Inflammatory macrophage (primary cell): ENCODE results near the gene SRSF6.
"Not testable (repeated sequence)": the region's sequence is repeated elsewhere in the genome, so short reads cannot be mapped to it uniquely, and the experiment has no call there.

Experiments
- DNase-seq, 2 donors: peaks; one replicate each; pipeline ENCODE4 v3.0.0-alpha.2; 2020 to 2022
- total RNA-seq, 18 experiments: gene quantifications; one replicate each; lab custom pipeline; 2026; ENCODE audit warnings: mixed read lengths in 6 of 18, inconsistent platforms in 2 of 18; lab: John Stamatoyannopoulos, UW

The SRSF6 gene
- total RNA-seq: 42.1 to 117 (median 75.6) reads per million in 18 experiments

GRCh38 chr20:43457640-43458421, at the start of gene SRSF6:
Gene SRSF6 (plus strand): TSS chr20:43457896. CDS start chr20:43458034, 138 bp downstream.
- DNase-seq: peak; percentile 92 to 95

DNA sequence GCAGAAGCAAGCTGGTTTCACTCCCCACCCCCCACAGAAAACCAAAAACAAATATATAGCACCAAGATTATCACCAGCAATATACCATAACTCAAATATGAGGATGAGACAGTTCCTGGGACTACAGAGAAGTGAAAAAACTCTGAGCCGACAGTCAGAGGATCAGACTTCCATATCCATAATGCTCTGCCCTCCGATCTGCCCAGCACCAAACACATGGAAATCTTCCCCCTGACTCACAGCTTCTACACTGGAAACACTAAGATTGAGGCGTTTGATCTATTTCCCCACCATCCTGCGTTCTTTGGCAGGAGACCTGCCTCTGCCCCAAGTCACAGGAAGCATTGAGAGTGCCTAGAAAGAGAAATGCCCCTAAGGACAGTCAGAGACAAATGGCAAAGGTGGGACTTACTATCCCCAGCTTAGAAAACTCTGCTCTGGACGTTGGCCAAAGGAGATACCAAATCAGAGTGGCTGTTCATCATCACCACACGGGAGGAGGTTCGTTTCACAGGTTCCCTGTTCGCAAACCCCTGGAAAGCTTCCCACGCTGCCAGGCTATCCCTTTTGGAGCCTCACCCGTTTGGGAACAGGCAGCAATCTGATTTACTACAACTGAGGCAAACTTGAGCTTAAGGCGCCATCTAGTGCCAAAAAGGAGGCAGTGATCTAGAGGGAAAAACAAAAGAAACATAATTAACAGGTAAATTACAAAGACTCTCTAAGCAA, 48.7 kb upstream of the SRSF6 start:
- DNase-seq: peak; percentile 22 to 25

- no peak for DNase-seq
Measured at GRCh38 chr20:43409577-43409913, 48.2 kb upstream of the SRSF6 start.

DNA sequence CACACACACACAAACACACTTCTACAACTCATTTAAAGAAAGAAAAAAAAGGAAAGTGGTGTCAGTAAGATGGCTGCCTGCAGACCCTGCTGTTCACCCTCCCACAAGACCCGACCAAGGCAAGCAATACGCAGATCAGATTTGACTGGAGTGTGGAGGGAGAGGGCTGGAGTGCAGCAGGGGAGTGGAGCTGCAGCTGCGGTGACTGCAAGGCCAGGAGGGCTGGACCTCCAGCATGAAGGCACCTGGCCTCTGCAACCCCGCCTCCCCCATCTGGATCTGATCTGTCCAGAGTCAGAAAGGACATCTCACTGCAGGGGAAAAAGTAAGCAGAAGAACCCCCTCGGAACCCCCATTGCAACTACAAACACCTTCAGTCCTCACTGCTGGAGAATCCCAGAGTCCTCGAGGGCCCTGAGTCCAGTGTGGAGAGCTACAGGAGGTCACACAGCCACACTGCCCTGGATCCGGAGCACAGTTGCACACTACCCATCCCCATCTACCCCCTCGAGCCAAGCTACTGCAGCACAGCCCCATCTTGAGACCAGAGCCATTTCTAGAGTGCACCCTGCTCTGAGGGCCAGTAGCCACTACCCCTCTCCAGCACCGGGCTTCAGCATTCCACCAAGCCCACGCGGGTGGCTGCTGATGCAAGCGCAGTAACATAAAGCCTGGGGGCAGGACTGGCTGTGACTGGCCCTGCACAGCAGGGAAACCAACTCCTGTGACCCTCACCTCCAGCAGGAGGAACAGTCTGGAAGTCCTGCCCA, 41.9 kb upstream of the SRSF6 start:
- no peak for DNase-seq

DNA sequence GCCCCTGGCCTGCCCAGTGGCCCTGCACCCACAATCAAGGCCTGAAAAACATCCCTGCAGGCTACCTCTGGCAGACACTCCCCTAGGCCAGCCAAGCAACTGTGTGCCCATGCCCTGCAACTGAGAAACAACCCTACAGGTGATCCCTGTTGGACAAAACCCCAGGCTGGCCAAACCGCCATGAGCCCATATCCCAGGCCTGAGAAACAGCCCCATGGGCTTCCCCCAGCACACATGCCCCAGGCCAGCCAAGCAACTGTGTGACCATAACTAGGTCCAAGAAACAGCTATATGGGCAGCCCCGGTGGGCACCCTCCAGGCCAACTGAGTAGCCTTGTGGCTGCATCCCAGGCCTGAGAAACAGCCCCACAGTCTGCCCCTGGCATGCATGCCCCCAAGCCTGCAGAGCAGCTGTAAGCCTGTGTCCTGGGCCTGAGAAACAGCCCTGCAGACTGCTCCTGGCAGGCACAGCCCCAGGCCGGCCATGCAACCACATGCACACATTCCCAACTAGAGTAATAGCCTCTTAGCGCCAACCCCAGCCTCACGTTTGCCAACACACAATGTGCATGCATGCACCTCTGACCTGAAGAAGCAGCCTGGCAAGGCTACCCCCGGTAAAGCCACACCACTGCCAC, 41.0 kb upstream of the SRSF6 start:
- DNase-seq: no peak

GRCh38 chr20:43420192-43420591, 37.5 kb upstream of the SRSF6 start:
- no peak for DNase-seq

GRCh38 chr20:43420913-43421312, 36.8 kb upstream of the SRSF6 start:
- not testable (repeated sequence) for DNase-seq

GRCh38 chr20:43426172-43426571, 31.5 kb upstream of the SRSF6 start:
- no peak for DNase-seq

GRCh38 chr20:43430265-43431133, 27.2 kb upstream of the SRSF6 start:
- no peak for DNase-seq

DNA sequence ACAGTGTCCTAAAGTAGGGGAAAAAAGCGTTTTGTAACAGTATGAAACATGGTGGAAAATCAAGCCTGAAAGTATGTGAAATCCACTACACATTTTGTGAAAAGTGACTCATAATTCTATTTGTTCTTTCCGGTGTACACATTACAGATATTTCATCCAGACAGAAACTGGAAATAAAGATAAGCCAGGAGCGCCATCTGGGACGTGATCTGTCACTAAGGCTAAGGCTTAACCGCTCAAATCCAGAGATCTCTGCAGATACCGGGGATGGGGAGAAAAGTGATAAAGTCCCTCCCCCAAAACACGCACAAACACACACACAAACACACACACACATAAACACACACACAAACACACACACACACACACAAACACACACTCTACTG, 26.6 kb upstream of the SRSF6 start:
- DNase-seq: no peak

DNA sequence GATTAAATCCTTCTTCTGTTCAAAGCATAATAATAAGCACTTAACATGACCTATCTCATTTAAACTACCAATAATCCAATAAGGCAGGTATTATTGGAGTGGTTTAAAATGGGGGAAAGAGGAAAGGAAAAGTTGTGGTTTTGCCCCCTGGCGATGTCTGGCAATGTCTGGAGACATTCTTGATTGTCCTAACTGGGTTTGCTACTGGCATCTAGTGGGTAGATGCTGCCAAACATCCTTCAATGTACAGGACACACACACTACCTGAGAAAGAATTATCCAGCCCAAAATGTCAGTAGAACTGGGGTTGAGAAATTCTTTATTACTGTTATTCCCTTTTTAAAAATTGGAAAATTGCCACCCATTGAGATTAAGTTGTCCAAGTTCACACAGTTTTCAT, 25.2 kb upstream of the SRSF6 start:
- no peak for DNase-seq

DNA sequence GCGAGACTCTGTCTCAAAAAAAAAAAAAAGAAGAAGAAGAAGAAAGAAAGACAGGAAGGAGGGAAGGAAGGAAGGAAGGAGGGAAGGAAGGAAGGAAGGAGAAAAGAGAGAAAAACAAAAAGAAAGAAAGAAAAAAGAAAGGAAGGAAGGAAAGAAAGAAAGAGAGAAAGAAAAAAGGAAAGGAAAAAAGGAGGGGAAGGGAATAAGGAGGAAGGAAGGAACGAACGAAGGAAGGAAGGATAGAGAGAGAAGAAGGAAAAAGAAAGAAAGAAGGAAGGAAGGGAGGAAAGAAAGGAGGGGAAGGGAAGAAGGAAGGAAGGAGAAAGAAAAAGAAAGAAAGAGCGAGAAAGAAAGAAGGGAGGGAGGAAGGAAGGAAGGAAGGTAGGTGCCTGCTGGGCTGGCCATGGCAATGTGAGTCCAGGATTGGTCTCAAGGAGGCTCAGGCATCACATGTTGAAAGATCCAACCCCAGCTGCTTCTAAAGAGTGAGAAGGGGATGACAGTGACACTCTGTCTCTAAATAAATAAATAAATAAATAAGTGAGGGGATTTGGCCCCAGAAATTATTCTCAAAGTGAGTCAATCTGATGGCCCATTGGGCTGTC, 24.3 kb upstream of the SRSF6 start:
- no peak for DNase-seq

DNA sequence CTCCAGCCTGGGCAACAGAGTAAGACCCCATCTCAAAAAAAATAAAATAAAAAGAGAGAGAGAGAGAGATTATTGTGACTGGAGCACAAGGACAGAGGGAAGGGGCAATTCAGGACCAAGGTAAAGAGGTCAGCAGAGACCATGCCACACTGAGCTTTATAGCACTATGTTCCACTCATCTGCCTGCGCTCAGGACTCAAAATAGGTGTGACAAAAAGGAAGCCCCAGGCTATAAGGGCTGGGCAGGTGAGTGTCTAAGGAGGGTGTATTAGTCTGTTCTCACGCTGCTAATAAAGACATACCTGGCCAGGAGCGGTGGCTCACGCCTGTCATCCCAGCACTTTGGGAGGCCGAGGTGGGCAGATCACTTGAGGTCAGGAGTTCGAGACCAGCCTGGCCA, 23.1 kb upstream of the SRSF6 start:
- no peak for DNase-seq

DNA sequence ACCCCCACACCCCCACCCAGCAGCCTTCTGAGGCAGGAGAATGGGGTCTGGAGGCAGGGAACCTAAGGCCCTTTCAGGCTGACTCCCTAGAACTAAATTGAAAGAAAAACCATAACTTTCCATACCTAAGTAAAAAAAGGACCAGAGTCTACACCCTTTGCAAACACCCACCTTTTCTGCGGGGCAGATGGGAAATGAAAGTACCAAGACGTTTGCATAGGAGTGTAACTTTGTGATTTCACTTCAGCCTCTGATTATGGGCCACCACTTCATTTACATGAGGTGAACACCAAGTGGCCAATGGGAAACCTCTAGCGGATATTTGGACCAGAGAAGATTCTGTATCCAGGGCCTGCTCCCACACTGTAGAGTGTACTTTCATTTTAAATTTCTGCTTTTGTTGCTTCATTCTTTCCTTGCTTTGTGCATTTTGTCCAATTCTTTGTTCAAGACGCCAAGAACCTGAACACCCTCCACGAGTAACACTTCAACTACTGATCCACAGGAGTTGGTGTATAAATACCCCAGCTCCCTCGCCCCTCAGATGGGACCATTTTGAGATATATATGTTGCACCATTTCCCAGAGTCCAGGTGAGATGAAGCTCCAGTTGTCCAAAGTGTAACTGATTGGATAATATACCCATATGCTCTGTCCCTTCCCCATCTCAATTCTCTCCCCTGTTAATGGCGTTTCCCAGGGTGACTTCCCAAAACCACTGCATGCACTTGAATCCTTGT, 18.9 kb upstream of the SRSF6 start:
- no peak for DNase-seq

GRCh38 chr20:43440531-43440930, 17.2 kb upstream of the SRSF6 start:
- DNase-seq: no peak

GRCh38 chr20:43442282-43442880, 15.3 kb upstream of the SRSF6 start:
- no peak for DNase-seq

GRCh38 chr20:43444107-43444506, 13.6 kb upstream of the SRSF6 start:
- no peak for DNase-seq

- no peak for DNase-seq
Measured at GRCh38 chr20:43446361-43446879, 11.3 kb upstream of the SRSF6 start.

DNA sequence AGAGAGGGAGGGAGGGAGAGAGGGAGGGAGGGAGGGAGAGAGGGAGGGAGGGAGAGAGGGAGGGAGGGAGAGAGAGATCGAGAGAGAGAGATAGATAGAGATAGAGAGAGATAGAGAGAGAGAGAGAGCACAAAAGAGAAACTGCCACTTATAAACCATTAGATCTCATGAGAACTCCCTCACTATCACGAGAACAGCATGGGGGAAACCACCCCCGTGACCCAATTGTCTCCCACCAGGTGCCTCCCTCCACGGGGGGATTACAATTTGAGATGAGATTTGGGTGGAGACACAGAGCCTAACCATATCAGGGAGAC, 9.3 kb upstream of the SRSF6 start:
- DNase-seq: not testable (repeated sequence)
